ENCODE results near the gene AXL.

DNA sequence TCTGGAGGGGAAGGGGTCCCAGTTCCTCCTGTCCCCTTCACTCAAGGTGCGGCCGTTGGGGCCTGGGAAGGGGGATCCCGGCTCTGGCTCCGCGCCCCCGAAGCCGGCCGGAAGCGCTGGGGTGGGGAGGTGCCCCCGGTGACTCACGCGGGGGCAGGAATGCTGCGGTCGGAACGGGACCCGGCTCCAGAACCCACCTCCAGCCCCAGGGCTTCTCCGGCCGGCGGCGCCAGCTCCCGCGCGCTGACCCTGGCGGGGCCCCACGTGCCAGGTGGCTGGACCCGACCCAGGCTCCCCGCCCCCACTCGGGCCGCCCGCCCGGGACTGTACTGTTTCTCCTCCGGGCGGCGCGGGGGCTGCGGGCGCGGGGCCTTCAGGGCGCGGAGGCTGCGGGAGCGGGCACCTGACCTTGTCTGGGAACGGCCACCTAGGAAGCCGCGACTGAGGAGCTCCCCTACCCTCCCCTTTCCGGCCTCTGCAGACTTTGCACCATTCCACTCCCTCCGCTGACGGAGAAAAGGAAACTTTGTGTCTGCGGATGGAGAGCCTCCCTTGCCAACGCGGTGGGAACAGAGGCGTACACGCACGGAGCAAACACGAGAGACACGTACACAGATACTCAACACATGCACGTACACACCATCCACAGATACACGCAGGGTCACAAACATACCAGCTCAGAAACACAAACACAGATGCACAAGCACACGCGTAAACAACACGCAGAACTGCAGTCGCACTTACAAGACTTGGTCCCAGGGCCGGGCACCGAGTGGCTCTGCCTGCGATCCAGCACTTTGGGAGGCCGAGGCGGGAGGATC lies 7.2 kb downstream of the AXL start:
- TF ChIP-seq POLR2A (IDR thresholded peaks at IDR 0.05), result peak; percentile 72 to 75
- TF ChIP-seq, protein P1, sequence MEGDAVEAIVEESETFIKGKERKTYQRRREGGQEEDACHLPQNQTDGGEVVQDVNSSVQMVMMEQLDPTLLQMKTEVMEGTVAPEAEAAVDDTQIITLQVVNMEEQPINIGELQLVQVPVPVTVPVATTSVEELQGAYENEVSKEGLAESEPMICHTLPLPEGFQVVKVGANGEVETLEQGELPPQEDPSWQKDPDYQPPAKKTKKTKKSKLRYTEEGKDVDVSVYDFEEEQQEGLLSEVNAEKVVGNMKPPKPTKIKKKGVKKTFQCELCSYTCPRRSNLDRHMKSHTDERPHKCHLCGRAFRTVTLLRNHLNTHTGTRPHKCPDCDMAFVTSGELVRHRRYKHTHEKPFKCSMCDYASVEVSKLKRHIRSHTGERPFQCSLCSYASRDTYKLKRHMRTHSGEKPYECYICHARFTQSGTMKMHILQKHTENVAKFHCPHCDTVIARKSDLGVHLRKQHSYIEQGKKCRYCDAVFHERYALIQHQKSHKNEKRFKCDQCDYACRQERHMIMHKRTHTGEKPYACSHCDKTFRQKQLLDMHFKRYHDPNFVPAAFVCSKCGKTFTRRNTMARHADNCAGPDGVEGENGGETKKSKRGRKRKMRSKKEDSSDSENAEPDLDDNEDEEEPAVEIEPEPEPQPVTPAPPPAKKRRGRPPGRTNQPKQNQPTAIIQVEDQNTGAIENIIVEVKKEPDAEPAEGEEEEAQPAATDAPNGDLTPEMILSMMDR (IDR thresholded peaks at IDR 0.05), result peak in 3 of 6 experiments; percentile 23 to 31 (median 26)

Measured in Peyer's patch (tissue), 4 donors.